Lower leg skin (tissue), 3 donors: ENCODE measurements around the gene LDAH.

Source experiments
- POLR2A ChIP-seq, 2 donors: fragments of 450-650 bp; IDR thresholded peaks; one replicate each; pipeline ENCODE4 v1.6.1; 2016 to 2017; ENCODE audit warnings: antibody characterized with exemption in 2 of 2, mild to moderate bottlenecking in 1 of 2, moderate library complexity in 1 of 2
- TF ChIP-seq, protein P1 (sequence below), 3 donors: fragments of 450-650 bp; IDR thresholded peaks; one replicate each; pipeline ENCODE4 v1.5.1; 2016; ENCODE audit warnings: antibody characterized with exemption in 3 of 3, mild to moderate bottlenecking in 3 of 3, moderate library complexity in 2 of 3

DNA sequence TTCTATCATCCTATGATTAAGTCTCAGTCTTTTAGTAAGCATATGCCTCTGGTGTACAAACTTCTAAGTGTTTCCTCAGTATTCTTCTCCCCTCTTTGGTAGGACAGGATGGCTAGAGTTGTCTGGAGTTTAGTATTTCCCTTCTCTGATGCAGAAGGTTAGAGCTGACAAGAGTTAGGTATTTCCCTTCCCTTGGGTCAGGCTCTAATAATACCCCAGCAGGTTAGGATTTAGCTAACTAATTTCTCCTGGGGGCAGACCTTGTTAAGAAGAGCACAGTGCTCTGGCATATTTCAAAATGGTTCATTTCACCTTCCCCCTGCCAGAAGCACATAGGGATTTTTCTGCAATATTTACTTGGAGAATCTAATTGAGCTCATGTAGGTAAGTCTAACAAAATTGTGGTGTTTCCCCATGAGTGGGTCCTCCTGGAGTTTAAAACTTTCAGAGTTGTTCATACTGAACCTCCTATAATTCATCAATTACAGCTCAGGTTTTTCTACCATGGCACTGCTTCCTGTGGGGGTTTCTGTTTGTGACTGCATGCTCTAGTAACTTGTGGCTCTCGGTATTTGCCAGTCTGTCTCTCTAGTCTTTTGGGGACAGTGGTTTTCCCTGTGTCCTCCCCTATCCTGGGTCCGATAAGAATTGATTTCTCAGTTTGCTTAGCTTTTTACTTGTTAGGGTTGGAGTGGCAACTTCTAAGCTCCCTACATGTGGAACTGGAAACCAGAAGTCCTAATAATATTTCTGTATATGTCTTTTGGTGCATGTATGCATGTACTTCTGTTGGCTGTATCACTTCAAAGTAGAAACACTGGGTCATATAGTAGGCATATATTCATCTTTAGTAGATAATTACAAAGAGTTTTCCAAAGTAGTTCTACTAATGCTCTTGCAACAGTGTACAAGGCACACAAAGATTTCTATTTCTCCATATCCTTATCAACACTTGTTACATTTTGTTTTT, 78.2 kb downstream of the LDAH start:
- no peak for TF ChIP-seq POLR2A (IDR thresholded peaks at IDR 0.05)
- TF ChIP-seq, protein P1, sequence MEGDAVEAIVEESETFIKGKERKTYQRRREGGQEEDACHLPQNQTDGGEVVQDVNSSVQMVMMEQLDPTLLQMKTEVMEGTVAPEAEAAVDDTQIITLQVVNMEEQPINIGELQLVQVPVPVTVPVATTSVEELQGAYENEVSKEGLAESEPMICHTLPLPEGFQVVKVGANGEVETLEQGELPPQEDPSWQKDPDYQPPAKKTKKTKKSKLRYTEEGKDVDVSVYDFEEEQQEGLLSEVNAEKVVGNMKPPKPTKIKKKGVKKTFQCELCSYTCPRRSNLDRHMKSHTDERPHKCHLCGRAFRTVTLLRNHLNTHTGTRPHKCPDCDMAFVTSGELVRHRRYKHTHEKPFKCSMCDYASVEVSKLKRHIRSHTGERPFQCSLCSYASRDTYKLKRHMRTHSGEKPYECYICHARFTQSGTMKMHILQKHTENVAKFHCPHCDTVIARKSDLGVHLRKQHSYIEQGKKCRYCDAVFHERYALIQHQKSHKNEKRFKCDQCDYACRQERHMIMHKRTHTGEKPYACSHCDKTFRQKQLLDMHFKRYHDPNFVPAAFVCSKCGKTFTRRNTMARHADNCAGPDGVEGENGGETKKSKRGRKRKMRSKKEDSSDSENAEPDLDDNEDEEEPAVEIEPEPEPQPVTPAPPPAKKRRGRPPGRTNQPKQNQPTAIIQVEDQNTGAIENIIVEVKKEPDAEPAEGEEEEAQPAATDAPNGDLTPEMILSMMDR (IDR thresholded peaks at IDR 0.05): no peak
